Glutamatergic neuron (in vitro differentiated cells): ENCODE data around the gene PKD1L1. TPM values are rescaled to one million over a fixed set of nuclear protein-coding genes. Genes with fewer than 3 reads are reported as not detected.

Experiments used
- DNase-seq: peaks from one replicate; pipeline ENCODE4 v3.0.0; 2022
- H3K27ac Mint-ChIP-seq: one replicate; pipeline ENCODE4 v1.8.0; 2020; ENCODE audit warnings: mild to moderate bottlenecking, mixed read lengths, inconsistent platforms; ENCODE audit not compliant: unreplicated experiment
- H3K27me3 Mint-ChIP-seq: one replicate; pipeline ENCODE4 v1.8.0; 2020; ENCODE audit warnings: mild to moderate bottlenecking, moderate library complexity, mixed read lengths, inconsistent platforms; ENCODE audit not compliant: unreplicated experiment
- H3K36me3 Mint-ChIP-seq: one replicate; pipeline ENCODE4 v1.8.0; 2020; ENCODE audit warnings: mild to moderate bottlenecking, mixed read lengths, inconsistent platforms; ENCODE audit not compliant: unreplicated experiment
- H3K4me1 Mint-ChIP-seq: one replicate; pipeline ENCODE4 v1.8.0; 2020; ENCODE audit warnings: mild to moderate bottlenecking, low read depth, mixed read lengths, inconsistent platforms; ENCODE audit not compliant: unreplicated experiment
- H3K4me3 Mint-ChIP-seq: one replicate; pipeline ENCODE4 v1.8.0; 2020; ENCODE audit warnings: mild to moderate bottlenecking, mixed read lengths, inconsistent platforms; ENCODE audit not compliant: unreplicated experiment
- H3K9me3 Mint-ChIP-seq: one replicate; pipeline ENCODE4 v1.8.0; 2020; ENCODE audit warnings: mild to moderate bottlenecking, moderate library complexity, mixed read lengths, inconsistent platforms; ENCODE audit not compliant: unreplicated experiment
- CTCF ChIP-seq: fragments of 200-600 bp; sonication (generic); IDR thresholded peaks from one replicate; pipeline ENCODE4 v1.5.0; 2021; ENCODE audit not compliant: partially characterized antibody, unreplicated experiment
- total RNA-seq: library from RNA; stranded (reverse); fragmentation: NEBNext Ultra II Directional; extraction: Animal tissue kit (Norgen Biotek cat#: 25700); gene quantifications from one replicate; pipeline ENCODE4 v1.2.1, GENCODE V29; 2021; ENCODE audit not compliant: unreplicated experiment

The PKD1L1 gene
- total RNA-seq, 1 donor from 2014 or later = 0.17 TPM

- DNase-seq = no peak
- H3K4me3 Mint-ChIP-seq = no peak overlapping the region
- no peaks in the 10 kb centered on the region for H3K36me3 Mint-ChIP-seq
- H3K27me3 Mint-ChIP-seq = no peaks in the 10 kb centered on the region
- H3K27ac Mint-ChIP-seq = no peak overlapping the region
- no peaks in the 10 kb centered on the region for H3K4me1 Mint-ChIP-seq
- H3K9me3 Mint-ChIP-seq = no peaks in the 10 kb centered on the region
- no peak for TF ChIP-seq CTCF
These were observed 161.6 kb downstream of the PKD1L1 start for GRCh38 chr7:47786557-47787248.

DNA sequence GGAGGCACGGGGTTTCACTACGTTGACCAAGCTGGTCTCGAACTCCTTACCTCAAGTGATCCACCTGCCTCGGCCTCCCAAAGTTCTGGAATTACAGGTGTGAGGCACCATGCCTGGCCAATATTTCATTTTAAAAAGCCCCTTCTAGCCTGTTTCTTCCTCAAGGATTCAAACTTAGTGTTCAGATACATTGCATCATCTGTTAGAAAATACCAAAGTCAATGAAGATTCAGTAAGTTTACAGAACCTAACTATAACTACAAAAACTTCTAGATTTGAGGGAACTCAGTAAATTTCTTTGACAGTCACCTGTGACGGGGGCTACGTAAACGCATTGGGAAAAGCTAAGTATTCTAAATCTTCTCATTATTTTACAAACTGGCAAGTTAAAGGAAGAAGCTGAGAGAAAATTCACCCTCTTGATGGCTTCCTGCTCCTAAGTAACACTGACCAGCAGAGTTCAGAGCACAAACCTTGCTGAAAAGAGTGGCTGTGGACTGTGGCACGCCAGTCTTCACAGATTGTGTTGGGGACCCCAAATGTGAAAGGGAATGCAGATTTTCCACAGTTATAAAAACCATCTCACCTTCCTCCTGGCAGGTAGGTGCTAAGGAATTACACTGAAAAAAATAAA lies 162.2 kb downstream of the PKD1L1 start:
- Mint-ChIP-seq H3K27me3 (no peaks in the 10 kb centered on the region), H3K27ac (no peak overlapping the region)
- TF ChIP-seq CTCF = no peak

DNA sequence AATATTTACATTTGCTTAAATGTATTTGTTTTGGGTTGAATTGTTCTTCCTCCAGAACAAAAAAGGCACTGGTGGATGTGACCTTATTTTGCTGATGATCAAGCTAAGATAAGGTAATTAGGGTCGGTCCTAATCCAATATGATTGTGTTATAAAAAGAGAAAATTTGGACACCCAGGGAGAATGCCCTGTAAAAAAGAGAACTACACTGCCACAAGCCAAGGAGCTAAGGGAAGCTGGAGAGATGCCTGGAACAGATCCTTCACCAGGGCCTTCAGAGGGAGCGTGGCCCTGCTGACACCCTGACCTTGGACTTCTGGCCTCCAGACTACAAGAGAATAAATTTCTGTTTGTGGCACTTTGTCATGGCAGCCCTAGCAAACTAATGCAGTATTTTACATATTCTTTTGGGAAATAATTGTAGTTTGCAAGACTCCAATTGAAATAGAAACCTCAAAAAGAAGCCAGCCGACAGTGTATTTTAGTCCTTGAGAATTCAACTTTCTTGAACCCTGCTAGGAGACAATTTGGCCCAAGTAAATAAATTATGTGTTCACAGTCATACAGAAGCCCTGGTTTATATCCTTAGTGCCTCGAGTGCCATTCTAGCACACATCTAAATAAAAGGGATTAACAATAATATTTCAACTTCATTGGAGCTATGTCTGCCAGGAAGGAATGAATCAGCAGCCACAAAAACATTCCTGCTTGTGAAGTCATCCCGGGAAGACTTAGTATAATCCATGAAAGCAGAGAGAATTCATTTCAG lies 164.6 kb downstream of the PKD1L1 start:
- no peak for TF ChIP-seq CTCF
- no peaks in the 10 kb centered on the region for H3K4me1 Mint-ChIP-seq
- no peaks in the 10 kb centered on the region for H3K27me3 Mint-ChIP-seq
- peaks cover 4% of the 10 kb centered on the region for H3K9me3 Mint-ChIP-seq
- H3K27ac Mint-ChIP-seq = no peak overlapping the region
- no peaks in the 10 kb centered on the region for H3K36me3 Mint-ChIP-seq
- no peak for DNase-seq
- no peak overlapping the region for H3K4me3 Mint-ChIP-seq

More for the DNA sequence above, 162.2 kb downstream of the PKD1L1 start:
- no peak for DNase-seq
- Mint-ChIP-seq H3K36me3 (no peaks in the 10 kb centered on the region), H3K4me3 (no peak overlapping the region), H3K9me3 (no peaks in the 10 kb centered on the region), H3K4me1 (no peaks in the 10 kb centered on the region)

DNA sequence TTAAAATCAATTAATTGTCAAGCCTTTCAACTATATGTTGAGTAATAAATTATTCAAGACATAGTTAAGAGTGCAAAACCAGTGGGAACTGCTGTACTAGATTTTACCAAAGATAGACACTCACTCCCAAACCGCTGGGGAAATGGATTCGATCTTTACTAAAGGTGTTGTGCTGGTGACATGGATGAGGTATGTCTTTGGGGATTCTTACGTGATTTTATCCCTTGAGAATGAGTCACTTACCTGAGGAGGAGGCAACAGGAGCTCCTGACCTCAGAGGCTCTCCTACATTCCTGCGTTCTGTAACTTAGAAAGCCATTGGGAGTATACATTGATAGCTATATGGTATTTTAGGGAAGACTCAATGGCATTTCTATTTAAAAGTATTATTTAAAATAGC lies 165.5 kb downstream of the PKD1L1 start:
- no peak for TF ChIP-seq CTCF
- no peak overlapping the region for H3K4me3 Mint-ChIP-seq
- H3K9me3 Mint-ChIP-seq = peaks cover 4% of the 10 kb centered on the region
- DNase-seq = no peak
- H3K27ac Mint-ChIP-seq = no peak overlapping the region
- H3K36me3 Mint-ChIP-seq = peaks cover 2% of the 10 kb centered on the region
- no peaks in the 10 kb centered on the region for H3K27me3 Mint-ChIP-seq
- no peaks in the 10 kb centered on the region for H3K4me1 Mint-ChIP-seq

DNA sequence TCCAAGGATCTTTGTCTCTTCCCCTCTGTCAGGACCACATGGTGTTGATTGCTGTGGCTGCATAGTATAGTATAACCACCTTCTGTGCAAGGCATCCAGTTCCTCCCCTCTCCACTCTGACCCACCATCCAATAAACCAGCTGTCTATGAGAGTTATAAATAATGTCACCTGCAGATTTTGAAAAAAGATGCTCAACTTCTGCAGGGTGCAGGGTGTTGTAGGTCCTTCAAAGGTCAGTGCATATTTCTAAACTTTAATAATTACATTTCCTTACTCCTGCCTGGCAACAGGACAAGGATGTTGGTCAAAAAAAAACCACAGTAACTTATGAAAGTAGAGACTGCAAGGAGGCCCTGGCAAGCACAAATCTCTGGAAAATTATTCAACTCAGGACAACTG lies 166.2 kb downstream of the PKD1L1 start:
- Mint-ChIP-seq H3K27ac (no peak overlapping the region), H3K4me3 (no peak overlapping the region), H3K4me1 (no peaks in the 10 kb centered on the region), H3K27me3 (no peaks in the 10 kb centered on the region), H3K36me3 (peaks cover 7% of the 10 kb centered on the region), H3K9me3 (peaks cover 4% of the 10 kb centered on the region)
- no peak for TF ChIP-seq CTCF
- DNase-seq = no peak
